WTC11 (cell line): ENCODE measurements around the gene ALCAM. TPM values are rescaled to one million over a fixed set of nuclear protein-coding genes. Genes with fewer than 3 reads are reported as not detected.

Experiments
- ATAC-seq: fragments of 200-7000 bp; cut with Tn5 transposase; 2 replicates; pipeline ENCODE4 v1.10.0; 2021; ENCODE audit warnings: mild to moderate bottlenecking, moderate library complexity
- CTCF ChIA-PET: fragments of 300-600 bp; sonication (Branson Sonifier 250); formaldehyde crosslinking; loops from one replicate; lab custom pipeline; 2021; ENCODE audit warnings: antibody characterized with exemption; lab: Charles Lee
- POLR2A ChIA-PET: fragments of 350-600 bp; sonication (Branson Sonifier 250); formaldehyde crosslinking; loops from one replicate; lab custom pipeline; 2021; ENCODE audit warnings: antibody characterized with exemption; lab: Charles Lee
- DNase-seq: peaks from one replicate; pipeline ENCODE4 v3.0.0; 2021; ENCODE audit warnings: low spot score
- H3K27ac Mint-ChIP-seq: 2 replicates; pipeline ENCODE4 v1.8.0; 2021; ENCODE audit warnings: mixed read lengths
- H3K27me3 Mint-ChIP-seq: 2 replicates; pipeline ENCODE4 v1.8.0; 2021; ENCODE audit warnings: low read depth, mild to moderate bottlenecking, moderate library complexity, mixed read lengths
- H3K36me3 Mint-ChIP-seq: 2 replicates; pipeline ENCODE4 v1.8.0; 2021; ENCODE audit warnings: mixed read lengths
- H3K4me1 Mint-ChIP-seq: 2 replicates; pipeline ENCODE4 v1.8.0; 2022; ENCODE audit warnings: mixed read lengths
- H3K4me3 Mint-ChIP-seq: 2 replicates; pipeline ENCODE4 v1.8.0; 2021; ENCODE audit warnings: mild to moderate bottlenecking, moderate library complexity, mixed read lengths
- H3K9me3 Mint-ChIP-seq: 2 replicates; pipeline ENCODE4 v1.8.0; 2021; ENCODE audit warnings: mixed read lengths
- CREM ChIP-seq: sonication (generic); formaldehyde crosslinking; IDR thresholded peaks from 2 replicates; pipeline ENCODE4 v1.8.1; 2022; ENCODE audit warnings: mild to moderate bottlenecking, missing genetic modification reagents, moderate library complexity
- ESRRA ChIP-seq: sonication (generic); formaldehyde crosslinking; IDR thresholded peaks from 2 replicates; pipeline ENCODE4 v1.8.1; 2022; ENCODE audit warnings: mild to moderate bottlenecking, missing genetic modification reagents, borderline replicate concordance
- FOXJ3 ChIP-seq: sonication (generic); formaldehyde crosslinking; IDR thresholded peaks from 2 replicates; pipeline ENCODE4 v1.9.0; 2021; ENCODE audit warnings: missing genetic modification reagents, mild to moderate bottlenecking, borderline replicate concordance
- GABPB1 ChIP-seq: sonication (generic); formaldehyde crosslinking; IDR thresholded peaks from 2 replicates; pipeline ENCODE4 v1.8.1; 2023; ENCODE audit warnings: mild to moderate bottlenecking, missing genetic modification reagents
- HMGA2 ChIP-seq: fragments of 250-450 bp; sonication (Bioruptor Pico); IDR thresholded peaks from 2 replicates; pipeline ENCODE4 v1.4.0; 2021; ENCODE audit warnings: mild to moderate bottlenecking, moderate library complexity
- IRF2 ChIP-seq: sonication (generic); formaldehyde crosslinking; IDR thresholded peaks from 2 replicates; pipeline ENCODE4 v1.8.0; 2022; ENCODE audit warnings: low read depth, missing genetic modification reagents, borderline replicate concordance
- MYBL2 ChIP-seq: sonication (generic); formaldehyde crosslinking; IDR thresholded peaks from 2 replicates; pipeline ENCODE4 v1.8.1; 2023; ENCODE audit warnings: mild to moderate bottlenecking, moderate library complexity, missing genetic modification reagents
- NFYB ChIP-seq: sonication (generic); formaldehyde crosslinking; conservative IDR thresholded peaks from 2 replicates; pipeline ENCODE4 v1.8.0; 2022; ENCODE audit warnings: low read depth, missing genetic modification reagents
- NR1H2 ChIP-seq: sonication (generic); formaldehyde crosslinking; IDR thresholded peaks from 2 replicates; pipeline ENCODE4 v1.9.0; 2021; ENCODE audit warnings: mild to moderate bottlenecking, moderate library complexity, missing genetic modification reagents
- RORB ChIP-seq: fragments of 250-450 bp; sonication (Bioruptor Pico); IDR thresholded peaks from 2 replicates; pipeline ENCODE4 v1.9.0; 2021; ENCODE audit warnings: mild to moderate bottlenecking
- TCF7 ChIP-seq: sonication (generic); formaldehyde crosslinking; IDR thresholded peaks from 2 replicates; pipeline ENCODE4 v1.8.0; 2022; ENCODE audit warnings: mild to moderate bottlenecking, low read depth, missing genetic modification reagents, moderate library complexity
- total RNA-seq: library from RNA; stranded (reverse); gene quantifications from 3 replicates; pipeline ENCODE4 v1.2.3, GENCODE V29; 2021
- TF ChIP-seq, protein P1 (sequence below): fragments of 250-450 bp; sonication (Bioruptor Pico); IDR thresholded peaks from 2 replicates; pipeline ENCODE4 v1.9.0; 2021; ENCODE audit warnings: moderate library complexity, mild to moderate bottlenecking, inconsistent platforms, borderline replicate concordance
- TF ChIP-seq, protein P2 (sequence below): fragments of 250-450 bp; sonication (Bioruptor Pico); IDR thresholded peaks from 2 replicates; pipeline ENCODE4 v1.9.0; 2021; ENCODE audit warnings: mild to moderate bottlenecking
- TF ChIP-seq, protein P3 (sequence below): sonication (generic); formaldehyde crosslinking; conservative IDR thresholded peaks from 2 replicates; pipeline ENCODE4 v1.8.1; 2022; ENCODE audit warnings: mild to moderate bottlenecking, missing genetic modification reagents
- TF ChIP-seq, protein P4 (sequence below): sonication (generic); formaldehyde crosslinking; IDR thresholded peaks from 2 replicates; pipeline ENCODE4 v1.8.1; 2022; ENCODE audit warnings: missing genetic modification reagents, borderline replicate concordance
- TF ChIP-seq, protein P5 (sequence below): sonication (generic); formaldehyde crosslinking; IDR thresholded peaks from 2 replicates; pipeline ENCODE4 v1.8.1; 2022; ENCODE audit warnings: low read depth, missing genetic modification reagents, borderline replicate concordance
- TF ChIP-seq, protein P6 (sequence below): sonication (generic); formaldehyde crosslinking; IDR thresholded peaks from 2 replicates; pipeline ENCODE4 v1.8.0; 2022; ENCODE audit warnings: mild to moderate bottlenecking, missing genetic modification reagents
- TF ChIP-seq, protein P7 (sequence below): sonication (generic); formaldehyde crosslinking; IDR thresholded peaks from 2 replicates; pipeline ENCODE4 v1.8.1; 2023; ENCODE audit warnings: mild to moderate bottlenecking, missing genetic modification reagents, moderate library complexity

The ALCAM gene
- total RNA-seq, 1 experiment from 2014 or later = 30.7 TPM

DNA sequence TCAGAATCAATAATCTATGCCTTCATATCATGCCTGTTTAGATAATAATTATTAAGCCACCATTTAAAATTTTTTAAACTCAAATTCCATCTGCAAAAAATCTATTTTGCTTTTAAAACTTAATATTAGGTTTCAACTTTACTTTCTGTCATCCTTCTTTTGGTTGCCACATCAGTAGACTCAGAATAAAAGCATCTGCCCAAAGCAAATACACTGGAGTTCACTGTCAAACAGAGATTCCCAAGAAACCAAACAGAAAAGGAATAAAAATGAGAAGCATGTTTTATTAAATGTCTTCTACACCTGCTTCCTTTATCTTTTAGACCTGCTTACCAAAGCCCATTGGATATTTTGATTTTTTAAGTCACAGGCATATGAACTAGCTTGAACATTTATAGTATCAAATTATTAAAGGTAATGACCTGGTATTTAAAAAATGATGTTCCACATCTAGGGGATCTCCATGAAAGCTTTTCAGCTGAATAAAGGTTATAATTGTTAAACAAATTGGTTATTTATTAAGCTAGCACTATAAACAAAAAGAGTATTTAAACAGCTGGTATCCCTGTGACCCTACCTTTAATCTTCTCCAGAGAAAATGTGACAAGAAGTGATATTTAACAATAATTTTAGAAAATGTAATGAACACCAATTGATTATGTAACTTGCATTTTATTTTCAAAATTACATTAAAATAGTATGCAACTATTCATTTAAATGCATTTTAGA lies 62.5 kb downstream of the ALCAM start:
- Mint-ChIP-seq H3K27me3 (no peaks in the 10 kb centered on the region), H3K4me3 (no peak overlapping the region), H3K4me1 (peaks cover 18% of the 10 kb centered on the region), H3K36me3 (no peaks in the 10 kb centered on the region), H3K27ac (no peak overlapping the region), H3K9me3 (no peaks in the 10 kb centered on the region)
- ChIA-PET POLR2A (no interaction called here), CTCF (no interaction called here)
- ATAC-seq (no peak), DNase-seq (no peak)
- TF ChIP-seq, protein P1, sequence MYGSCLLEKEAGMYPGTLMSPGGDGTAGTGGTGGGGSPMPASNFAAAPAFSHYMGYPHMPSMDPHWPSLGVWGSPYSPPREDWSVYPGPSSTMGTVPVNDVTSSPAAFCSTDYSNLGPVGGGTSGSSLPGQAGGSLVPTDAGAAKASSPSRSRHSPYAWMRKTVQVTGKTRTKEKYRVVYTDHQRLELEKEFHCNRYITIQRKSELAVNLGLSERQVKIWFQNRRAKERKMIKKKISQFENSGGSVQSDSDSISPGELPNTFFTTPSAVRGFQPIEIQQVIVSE (CRISPR knock-in tag) = no peak
- TF ChIP-seq, protein P2, sequence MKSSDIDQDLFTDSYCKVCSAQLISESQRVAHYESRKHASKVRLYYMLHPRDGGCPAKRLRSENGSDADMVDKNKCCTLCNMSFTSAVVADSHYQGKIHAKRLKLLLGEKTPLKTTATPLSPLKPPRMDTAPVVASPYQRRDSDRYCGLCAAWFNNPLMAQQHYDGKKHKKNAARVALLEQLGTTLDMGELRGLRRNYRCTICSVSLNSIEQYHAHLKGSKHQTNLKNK (CRISPR knock-in tag) = no peak

DNA sequence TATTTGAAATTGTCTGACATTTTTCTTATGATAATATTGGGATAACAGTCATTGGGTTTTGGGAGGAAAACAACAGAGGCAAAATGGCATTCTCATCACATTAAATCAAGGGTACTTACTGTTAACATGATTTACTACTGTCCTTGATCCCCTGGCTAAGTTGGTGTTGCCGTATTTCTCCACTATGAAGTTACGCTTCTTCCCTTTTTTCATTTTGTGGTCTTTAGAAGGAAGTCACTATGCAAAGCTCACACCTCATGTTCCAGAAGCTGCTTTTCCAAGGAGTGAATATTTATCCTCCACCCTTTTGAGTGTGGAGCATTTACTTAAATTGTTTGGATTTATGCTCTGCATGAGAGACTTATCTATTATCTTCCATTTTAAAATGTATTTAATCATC lies 63.7 kb downstream of the ALCAM start:
- Mint-ChIP-seq H3K4me1 (peaks cover 18% of the 10 kb centered on the region), H3K27ac (no peak overlapping the region), H3K36me3 (peaks cover 3% of the 10 kb centered on the region), H3K9me3 (peaks cover 4% of the 10 kb centered on the region), H3K27me3 (no peaks in the 10 kb centered on the region), H3K4me3 (no peak overlapping the region)
- no peak for DNase-seq
- no peak for ATAC-seq
- TF ChIP-seq MYBL2 (CRISPR knock-in tag) (no peak), IRF2 (no peak), CREM (CRISPR knock-in tag) (no peak), RORB (CRISPR knock-in tag) (no peak), NR1H2 (CRISPR knock-in tag) (no peak), FOXJ3 (CRISPR knock-in tag) (no peak), HMGA2 (CRISPR knock-in tag) (no peak), NFYB (CRISPR knock-in tag) (no peak), GABPB1 (no peak), ESRRA (CRISPR knock-in tag) (no peak), TCF7 (CRISPR knock-in tag) (no peak)
- TF ChIP-seq, protein P3, sequence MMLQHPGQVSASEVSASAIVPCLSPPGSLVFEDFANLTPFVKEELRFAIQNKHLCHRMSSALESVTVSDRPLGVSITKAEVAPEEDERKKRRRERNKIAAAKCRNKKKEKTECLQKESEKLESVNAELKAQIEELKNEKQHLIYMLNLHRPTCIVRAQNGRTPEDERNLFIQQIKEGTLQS (CRISPR knock-in tag) = no peak
- TF ChIP-seq, protein P4, sequence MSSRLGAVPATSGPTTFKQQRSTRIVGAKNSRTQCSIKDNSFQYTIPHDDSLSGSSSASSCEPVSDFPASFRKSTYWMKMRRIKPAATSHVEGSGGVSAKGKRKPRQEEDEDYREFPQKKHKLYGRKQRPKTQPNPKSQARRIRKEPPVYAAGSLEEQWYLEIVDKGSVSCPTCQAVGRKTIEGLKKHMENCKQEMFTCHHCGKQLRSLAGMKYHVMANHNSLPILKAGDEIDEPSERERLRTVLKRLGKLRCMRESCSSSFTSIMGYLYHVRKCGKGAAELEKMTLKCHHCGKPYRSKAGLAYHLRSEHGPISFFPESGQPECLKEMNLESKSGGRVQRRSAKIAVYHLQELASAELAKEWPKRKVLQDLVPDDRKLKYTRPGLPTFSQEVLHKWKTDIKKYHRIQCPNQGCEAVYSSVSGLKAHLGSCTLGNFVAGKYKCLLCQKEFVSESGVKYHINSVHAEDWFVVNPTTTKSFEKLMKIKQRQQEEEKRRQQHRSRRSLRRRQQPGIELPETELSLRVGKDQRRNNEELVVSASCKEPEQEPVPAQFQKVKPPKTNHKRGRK = no peak
- TF ChIP-seq, protein P5, sequence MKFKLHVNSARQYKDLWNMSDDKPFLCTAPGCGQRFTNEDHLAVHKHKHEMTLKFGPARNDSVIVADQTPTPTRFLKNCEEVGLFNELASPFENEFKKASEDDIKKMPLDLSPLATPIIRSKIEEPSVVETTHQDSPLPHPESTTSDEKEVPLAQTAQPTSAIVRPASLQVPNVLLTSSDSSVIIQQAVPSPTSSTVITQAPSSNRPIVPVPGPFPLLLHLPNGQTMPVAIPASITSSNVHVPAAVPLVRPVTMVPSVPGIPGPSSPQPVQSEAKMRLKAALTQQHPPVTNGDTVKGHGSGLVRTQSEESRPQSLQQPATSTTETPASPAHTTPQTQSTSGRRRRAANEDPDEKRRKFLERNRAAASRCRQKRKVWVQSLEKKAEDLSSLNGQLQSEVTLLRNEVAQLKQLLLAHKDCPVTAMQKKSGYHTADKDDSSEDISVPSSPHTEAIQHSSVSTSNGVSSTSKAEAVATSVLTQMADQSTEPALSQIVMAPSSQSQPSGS (CRISPR knock-in tag) = no peak
- TF ChIP-seq, protein P2 (CRISPR knock-in tag) = no peak
- TF ChIP-seq, protein P6, sequence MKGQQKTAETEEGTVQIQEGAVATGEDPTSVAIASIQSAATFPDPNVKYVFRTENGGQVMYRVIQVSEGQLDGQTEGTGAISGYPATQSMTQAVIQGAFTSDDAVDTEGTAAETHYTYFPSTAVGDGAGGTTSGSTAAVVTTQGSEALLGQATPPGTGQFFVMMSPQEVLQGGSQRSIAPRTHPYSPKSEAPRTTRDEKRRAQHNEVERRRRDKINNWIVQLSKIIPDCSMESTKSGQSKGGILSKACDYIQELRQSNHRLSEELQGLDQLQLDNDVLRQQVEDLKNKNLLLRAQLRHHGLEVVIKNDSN (CRISPR knock-in tag) = no peak
- TF ChIP-seq, protein P7, sequence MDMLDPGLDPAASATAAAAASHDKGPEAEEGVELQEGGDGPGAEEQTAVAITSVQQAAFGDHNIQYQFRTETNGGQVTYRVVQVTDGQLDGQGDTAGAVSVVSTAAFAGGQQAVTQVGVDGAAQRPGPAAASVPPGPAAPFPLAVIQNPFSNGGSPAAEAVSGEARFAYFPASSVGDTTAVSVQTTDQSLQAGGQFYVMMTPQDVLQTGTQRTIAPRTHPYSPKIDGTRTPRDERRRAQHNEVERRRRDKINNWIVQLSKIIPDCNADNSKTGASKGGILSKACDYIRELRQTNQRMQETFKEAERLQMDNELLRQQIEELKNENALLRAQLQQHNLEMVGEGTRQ (CRISPR knock-in tag) = no peak
- POLR2A ChIA-PET = no interaction called here
- CTCF ChIA-PET = no interaction called here
